ENCODE data around the gene NADSYN1. TPM values are rescaled to one million over a fixed set of nuclear protein-coding genes. Genes with fewer than 3 reads are reported as not detected.

NADSYN1 gene
- total RNA-seq, 4 donors from 2014 or later: 42.9 to 78.2 (median 64.1) TPM

DNA sequence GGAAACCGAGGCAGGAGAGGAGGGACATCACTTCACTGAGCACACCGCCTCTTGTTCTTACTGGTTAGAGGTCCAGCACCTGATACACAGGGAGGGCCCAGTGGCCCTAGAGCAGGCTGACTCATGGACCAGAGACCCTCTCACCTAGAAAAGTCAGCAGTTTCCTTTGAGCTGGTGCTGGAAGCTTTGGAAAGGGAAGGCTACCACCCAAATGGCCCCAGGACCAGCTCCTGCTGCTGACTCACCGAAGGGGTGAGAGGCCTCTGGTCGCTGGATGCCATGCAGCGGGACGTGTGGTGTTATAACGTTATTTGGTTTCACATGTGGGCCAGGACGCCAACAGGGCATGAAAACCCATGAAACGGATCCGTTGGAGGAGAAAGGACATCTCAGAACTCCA is 3.8 kb downstream of the NADSYN1 start:
- DNase-seq (ENCODE audit: low spot score) (no peak), ATAC-seq (ENCODE audit: low FRiP score) (no peak)
- TF ChIP-seq, protein P1, sequence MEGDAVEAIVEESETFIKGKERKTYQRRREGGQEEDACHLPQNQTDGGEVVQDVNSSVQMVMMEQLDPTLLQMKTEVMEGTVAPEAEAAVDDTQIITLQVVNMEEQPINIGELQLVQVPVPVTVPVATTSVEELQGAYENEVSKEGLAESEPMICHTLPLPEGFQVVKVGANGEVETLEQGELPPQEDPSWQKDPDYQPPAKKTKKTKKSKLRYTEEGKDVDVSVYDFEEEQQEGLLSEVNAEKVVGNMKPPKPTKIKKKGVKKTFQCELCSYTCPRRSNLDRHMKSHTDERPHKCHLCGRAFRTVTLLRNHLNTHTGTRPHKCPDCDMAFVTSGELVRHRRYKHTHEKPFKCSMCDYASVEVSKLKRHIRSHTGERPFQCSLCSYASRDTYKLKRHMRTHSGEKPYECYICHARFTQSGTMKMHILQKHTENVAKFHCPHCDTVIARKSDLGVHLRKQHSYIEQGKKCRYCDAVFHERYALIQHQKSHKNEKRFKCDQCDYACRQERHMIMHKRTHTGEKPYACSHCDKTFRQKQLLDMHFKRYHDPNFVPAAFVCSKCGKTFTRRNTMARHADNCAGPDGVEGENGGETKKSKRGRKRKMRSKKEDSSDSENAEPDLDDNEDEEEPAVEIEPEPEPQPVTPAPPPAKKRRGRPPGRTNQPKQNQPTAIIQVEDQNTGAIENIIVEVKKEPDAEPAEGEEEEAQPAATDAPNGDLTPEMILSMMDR (IDR thresholded peaks at IDR 0.05): no peak

DNA sequence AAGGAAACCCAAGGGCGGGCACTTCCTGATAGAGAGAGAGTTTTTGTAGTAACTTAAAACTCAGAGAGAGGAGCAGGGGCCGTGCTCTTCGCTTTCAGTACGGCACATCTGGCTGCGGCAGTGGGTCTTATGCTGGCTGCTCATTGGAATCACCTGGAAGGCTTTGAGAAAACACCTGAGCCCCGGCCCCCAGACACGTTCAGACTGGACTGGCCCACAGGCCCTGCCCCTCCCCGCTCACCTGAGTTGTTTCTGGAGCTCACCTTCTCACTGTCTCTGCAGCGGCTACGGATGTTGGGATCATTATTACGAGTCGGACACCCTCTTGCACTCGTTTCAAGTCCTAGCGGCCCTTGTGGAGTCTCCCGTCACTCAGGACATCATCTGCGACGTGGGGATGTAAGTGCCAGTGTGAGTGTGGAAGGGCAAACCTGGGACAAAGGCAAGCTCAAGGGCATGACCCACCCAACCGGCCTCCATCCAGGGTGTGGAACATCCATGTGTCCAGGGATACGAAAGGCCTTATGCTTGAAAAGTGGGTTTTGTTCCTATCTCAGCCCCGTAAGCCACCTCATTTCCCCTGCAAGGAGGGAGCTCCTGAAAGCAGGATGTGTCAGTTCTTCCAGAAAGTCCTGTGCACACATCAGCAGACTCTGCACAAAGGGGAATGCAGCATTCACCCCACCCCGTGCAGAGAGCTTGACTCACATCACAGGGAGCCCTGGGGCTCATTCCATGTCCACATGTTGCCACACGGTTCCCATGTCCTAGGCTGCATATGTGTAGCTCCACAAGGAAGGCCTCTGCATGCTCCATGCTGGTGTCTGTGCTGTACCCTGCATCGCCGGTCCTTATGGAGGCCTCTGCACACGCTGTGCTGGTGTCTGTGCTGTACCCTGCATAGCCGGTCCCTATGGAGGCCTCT is 5.4 kb downstream of the NADSYN1 start:
- ATAC-seq (ENCODE audit: low FRiP score): no peak
- TF ChIP-seq, protein P1 (IDR thresholded peaks at IDR 0.05): no peak
- DNase-seq (ENCODE audit: low spot score): no peak

DNA sequence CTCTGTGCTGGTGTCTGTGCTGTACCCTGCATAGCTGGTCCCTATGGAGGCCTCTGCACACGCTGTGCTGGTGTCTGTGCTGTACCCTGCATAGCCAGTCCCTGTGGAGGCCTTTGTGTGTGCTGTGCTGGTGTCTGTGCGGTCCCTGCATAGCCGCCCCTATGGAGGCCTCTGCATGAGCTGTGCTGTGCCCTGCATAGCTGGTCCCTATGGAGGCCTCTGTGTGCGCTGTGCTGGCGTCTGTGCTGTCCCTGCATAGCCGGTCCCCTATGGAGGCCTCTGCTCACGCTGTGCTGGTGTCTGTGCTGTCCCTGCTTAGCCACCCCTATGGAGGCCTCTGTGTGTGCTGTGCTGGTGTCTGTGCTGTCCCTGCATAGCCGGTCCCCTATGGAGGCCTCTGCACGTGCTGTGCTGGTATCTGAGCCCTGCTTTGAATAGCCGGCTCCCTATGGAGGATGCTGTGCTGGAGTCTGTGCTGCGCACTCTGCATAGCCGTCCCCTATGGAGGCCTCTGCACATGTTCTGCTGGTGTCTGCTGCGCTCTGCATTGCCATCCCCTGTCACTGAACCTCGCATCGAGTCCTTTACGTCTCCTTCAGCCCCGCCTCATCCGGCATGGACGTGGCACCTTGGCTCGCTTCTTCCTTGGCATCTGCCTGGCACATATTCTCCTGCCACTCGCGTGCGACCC is 6.2 kb downstream of the NADSYN1 start:
- DNase-seq (ENCODE audit: low spot score): no peak
- ATAC-seq (ENCODE audit: low FRiP score): no peak
- TF ChIP-seq, protein P1 (IDR thresholded peaks at IDR 0.05): no peak

DNA sequence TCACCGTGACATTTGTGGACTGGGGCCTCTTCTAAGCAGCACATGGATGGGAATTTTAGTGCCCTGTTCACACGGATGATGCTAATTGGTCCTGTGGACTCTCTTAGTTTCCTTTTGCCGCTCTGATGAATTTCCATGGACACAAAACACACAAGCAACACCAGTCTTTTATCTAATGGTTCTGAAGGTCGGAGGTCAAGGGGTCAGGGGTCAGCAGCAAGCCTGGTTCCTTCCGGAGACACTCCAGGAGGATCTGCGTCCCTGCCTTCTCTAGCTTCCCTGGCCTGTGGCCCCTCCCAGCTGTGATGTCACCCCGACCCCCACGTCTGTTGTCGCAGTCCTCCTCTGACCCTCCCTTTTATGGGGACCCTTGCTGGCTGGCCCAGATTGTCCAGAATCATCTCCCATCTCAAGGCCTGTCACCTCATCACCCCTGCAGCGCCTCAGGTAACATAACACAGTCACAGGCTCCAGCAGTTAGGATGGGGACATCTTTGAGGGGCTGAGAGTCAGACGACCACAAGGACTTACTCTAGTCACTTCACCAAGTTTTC is 6.8 kb downstream of the NADSYN1 start:
- ATAC-seq (ENCODE audit: low FRiP score): no peak
- DNase-seq (ENCODE audit: low spot score): no peak
- TF ChIP-seq, protein P1 (IDR thresholded peaks at IDR 0.05): no peak

DNA sequence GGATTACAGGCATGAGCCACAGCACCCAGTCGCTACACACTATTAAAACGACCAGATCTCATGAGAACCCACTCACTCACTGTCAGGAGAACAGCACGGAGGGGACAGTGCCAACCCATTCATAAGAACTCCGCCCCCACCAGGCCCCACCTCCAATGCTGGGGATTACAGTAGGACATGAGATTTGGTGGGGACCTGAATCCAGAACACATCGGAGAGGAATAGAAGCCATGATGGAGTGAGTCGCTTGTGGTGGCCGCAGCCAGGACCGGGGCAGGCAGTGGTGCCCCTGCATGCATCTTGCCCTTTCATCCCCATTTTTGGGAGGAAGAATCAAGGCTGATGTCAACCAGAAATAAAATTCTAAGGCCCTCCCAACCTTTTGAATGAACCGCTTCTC is 8.7 kb downstream of the NADSYN1 start:
- DNase-seq (ENCODE audit: low spot score): no peak
- no peak for ATAC-seq (ENCODE audit: low FRiP score)
- TF ChIP-seq, protein P1 (IDR thresholded peaks at IDR 0.05): no peak

DNA sequence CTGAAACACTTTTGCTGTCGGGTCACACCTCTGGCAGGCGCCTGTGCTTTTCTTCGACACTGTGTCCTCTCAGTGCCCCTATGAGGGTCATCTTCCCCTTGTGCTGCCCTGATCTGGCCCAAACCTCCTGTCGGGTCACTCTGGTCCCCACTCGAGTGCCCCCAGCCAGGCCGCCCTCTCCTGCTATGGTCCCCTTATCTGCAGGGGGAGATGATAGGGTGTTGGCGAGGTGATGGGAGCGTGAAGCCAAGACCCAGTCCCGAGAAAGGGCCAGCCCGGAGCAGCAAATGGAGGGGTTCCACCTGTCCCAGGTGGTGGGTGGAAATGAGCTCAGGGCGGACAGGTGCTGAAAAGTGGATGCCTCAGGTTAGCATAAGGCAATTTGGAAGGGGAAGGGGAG is 9.7 kb downstream of the NADSYN1 start:
- DNase-seq (ENCODE audit: low spot score): no peak
- ATAC-seq (ENCODE audit: low FRiP score): no peak
- TF ChIP-seq, protein P1 (IDR thresholded peaks at IDR 0.05): no peak
